HepG2 (cell line): Measurements from ENCODE around the gene WDR62. TPM values are rescaled to one million over a fixed set of nuclear protein-coding genes. Genes with fewer than 3 reads are reported as not detected.

ENCODE experiments used
- DRAP1 ChIP-seq: IDR thresholded peaks from 2 replicates; pipeline ENCODE4 v1.6.1; 2016; ENCODE audit warnings: missing genetic modification reagents, missing compliant biosample characterization
- FOXK1 ChIP-seq: sonication (generic); formaldehyde crosslinking; IDR thresholded peaks from 2 replicates; pipeline ENCODE4 v1.4.0; 2020; ENCODE audit warnings: low read depth, missing genetic modification reagents, borderline replicate concordance
- HDAC1 ChIP-seq: sonication (generic); formaldehyde crosslinking; IDR thresholded peaks from 2 replicates; pipeline ENCODE4 v1.5.1; 2020; ENCODE audit warnings: mild to moderate bottlenecking, missing genetic modification reagents
- HDAC2 ChIP-seq: sonication (generic); formaldehyde crosslinking; IDR thresholded peaks from 2 replicates; pipeline ENCODE4 v1.4.0; 2020; ENCODE audit warnings: missing genetic modification reagents
- HNRNPK ChIP-seq: fragments of 200-400 bp; formaldehyde crosslinking; IDR thresholded peaks from 2 replicates; pipeline ENCODE4 v1.6.1; 2018; ENCODE audit warnings: low read length, low read depth, moderate library complexity, mild to moderate bottlenecking; ENCODE audit not compliant: poor library complexity, severe bottlenecking
- KDM6A ChIP-seq: IDR thresholded peaks from 2 replicates; pipeline ENCODE4 v1.6.1; 2016; ENCODE audit warnings: low read depth
- KLF16 ChIP-seq, 2 experiments: sonication (generic) in 1 of 2; formaldehyde crosslinking in 1 of 2; IDR thresholded peaks; 2 replicates each; pipeline versions ENCODE4 v1.6.1 to v1.8.0; 2016 to 2023; ENCODE audit warnings: missing genetic modification reagents in 2 of 2, missing compliant biosample characterization in 1 of 2
- RCOR2 ChIP-seq: IDR thresholded peaks from 2 replicates; pipeline ENCODE4 v1.6.1; 2016; ENCODE audit warnings: missing biosample characterization, missing genetic modification reagents
- SOX13 ChIP-seq, 3 experiments: fragments of 450-650 bp in 1 of 3; sonication (generic) in 1 of 3; formaldehyde crosslinking in 1 of 3; IDR thresholded peaks in 2 of 3; conservative IDR thresholded peaks in 1 of 3; 2 replicates each; pipeline versions ENCODE4 v1.5.0 to v1.6.1; 2016 to 2020; ENCODE audit warnings: antibody characterized with exemption in 1 of 3, mild to moderate bottlenecking in 1 of 3, missing compliant biosample characterization in 1 of 3, missing genetic modification reagents in 1 of 3, moderate library complexity in 1 of 3
- SP5 ChIP-seq: IDR thresholded peaks from 2 replicates; pipeline ENCODE4 v1.6.1; 2016; ENCODE audit warnings: low read depth, borderline replicate concordance
- TEAD3 ChIP-seq: optimal IDR thresholded peaks from 2 replicates; pipeline ENCODE3; 2016; ENCODE audit warnings: borderline replicate concordance
- ZNF670 ChIP-seq: sonication (generic); formaldehyde crosslinking; IDR thresholded peaks from 2 replicates; pipeline ENCODE4 v1.8.0; 2022; ENCODE audit warnings: mild to moderate bottlenecking, missing genetic modification reagents, borderline replicate concordance
- ZNF7 ChIP-seq: IDR thresholded peaks from 2 replicates; pipeline ENCODE4 v1.6.1; 2016; ENCODE audit warnings: missing biosample characterization, missing genetic modification reagents
- ZNF710 ChIP-seq: sonication (generic); formaldehyde crosslinking; IDR thresholded peaks from 2 replicates; pipeline ENCODE4 v1.5.0; 2020; ENCODE audit warnings: mild to moderate bottlenecking, missing genetic modification reagents, borderline replicate concordance
- ZNF766 ChIP-seq: sonication (generic); formaldehyde crosslinking; IDR thresholded peaks from 2 replicates; pipeline ENCODE4 v1.5.0; 2020; ENCODE audit warnings: missing genetic modification reagents, borderline replicate concordance
- polyA plus RNA-seq, 8 experiments: library from polyadenylated mRNA; depleted of rRNA in 3 of 8; stranded (reverse) in 7 of 8; unstranded in 1 of 8; fragments of >200 nt; fragmentation: Illumina TruSeq in 4 of 8; extraction: Trizol in 4 of 8; gene quantifications; 2 replicates each; pipeline versions ENCODE4 v1.2.1 to v1.2.3, GENCODE V29; 2011 to 2016; ENCODE audit warnings: low read depth in 4 of 8, missing spikeins in 1 of 8, mixed read lengths in 1 of 8; ENCODE audit not compliant: insufficient read depth in 1 of 8
- total RNA-seq, 5 experiments: library from RNA; depleted of rRNA; stranded (reverse); fragments of >200 nt; fragmentation: Illumina TruSeq; extraction: Trizol; gene quantifications; 2 replicates each; pipeline ENCODE4 v1.2.3, GENCODE V29; 2016; ENCODE audit warnings: low read depth in 1 of 5

WDR62 gene
- total and polyA plus RNA-seq, 2 of the 13 experiments (the other 11 are each of a cell fraction or from before 2014, with no cell fraction given): 5.8 to 12.5 TPM

- TF ChIP-seq DRAP1 (CRISPR knock-in tag): peak; percentile 13; the same call in 1 of the 2 replicates
- TF ChIP-seq ZNF670 (CRISPR knock-in tag): 0 out of 2 replicates have a peak, but pooled peaks have one; percentile 36
- TF ChIP-seq FOXK1: 0 out of 2 replicates have a peak, but pooled peaks have one; percentile 14
- TF ChIP-seq ZNF7 (CRISPR knock-in tag): no peak
- TF ChIP-seq HDAC2: peak; percentile 35; the same call in 1 of the 2 replicates
- peak; percentile 47; the same call in 1 of the 2 replicates for TF ChIP-seq HDAC1 (CRISPR knock-in tag)
- TF ChIP-seq ZNF766 (CRISPR knock-in tag): no peak
- peak; percentile 49 for TF ChIP-seq HNRNPK
- 0 out of 4 replicates have a peak, but pooled peaks of 1 of the 2 experiments have one; percentile 31 for TF ChIP-seq KLF16 (CRISPR knock-in tag; IDR thresholded peaks at IDR 0.05)
- 0 out of 2 replicates have a peak, but pooled peaks have one; percentile 47 for TF ChIP-seq SP5 (CRISPR knock-in tag)
- peak; percentile 58; the same call in 1 of the 2 replicates for TF ChIP-seq ZNF710
- peak; percentile 97 for TF ChIP-seq TEAD3 (CRISPR knock-in tag)
- TF ChIP-seq RCOR2 (CRISPR knock-in tag): peak; percentile 28; the same call in 1 of the 2 replicates
- TF ChIP-seq SOX13 (IDR thresholded peaks at IDR 0.05): no peak
- TF ChIP-seq SOX13 (CRISPR knock-in tag; conservative IDR thresholded peaks at IDR 0.05 in 1 of 2, IDR thresholded peaks at IDR 0.05 in 1 of 2): peak in 1 of 2 experiments; percentile 29; a peak in 1 of 4 replicates
- 0 out of 2 replicates have a peak, but pooled peaks have one; percentile 39 for TF ChIP-seq KDM6A (CRISPR knock-in tag)
- TF ChIP-seq, all 625 proteins: peak for 27
Measured at GRCh38 chr19:36041831-36042230, 12.9 kb upstream of the WDR62 start (continued).
